Urinary bladder (tissue), 4 donors: ENCODE results near the gene VMP1. TPM values are rescaled to one million over a fixed set of nuclear protein-coding genes. Genes with fewer than 3 reads are reported as not detected.
"Not testable (repeated sequence)": the region's sequence is repeated elsewhere in the genome, so short reads cannot be mapped to it uniquely, and the experiment has no call there.

ENCODE experiments used
- DNase-seq: peaks from one replicate; pipeline ENCODE4 v3.0.0-alpha.2; 2015; ENCODE audit errors: extremely low spot score
- H3K27ac ChIP-seq: one replicate; pipeline ENCODE4 v1.5.1; 2013; ENCODE audit warnings: low read depth, mild to moderate bottlenecking, moderate library complexity
- H3K36me3 ChIP-seq: one replicate; pipeline ENCODE4 v1.6.1; 2013; ENCODE audit warnings: mild to moderate bottlenecking, moderate library complexity; ENCODE audit not compliant: insufficient read depth
- H3K4me1 ChIP-seq: one replicate; pipeline ENCODE4 v1.6.1; 2013; ENCODE audit warnings: mild to moderate bottlenecking, moderate library complexity; ENCODE audit not compliant: insufficient read depth
- H3K4me3 ChIP-seq: one replicate; pipeline ENCODE4 v1.5.1; 2013; ENCODE audit warnings: low read depth, low read length
- WGBS: extraction: QIAGEN DNeasy Blood & Tissue Kit; methylation state at CpG from one replicate; pipeline ENCODE4 v1.1.7; 2013; 5-methylcytosine and 5-hydroxymethylcytosine counted together
- polyA plus RNA-seq: library from polyadenylated mRNA; stranded (reverse); fragments of 200-250 nt; gene quantifications from one replicate; pipeline ENCODE4 v1.2.3, GENCODE V29; 2013
- total RNA-seq: library from RNA; depleted of rRNA; stranded (reverse); fragments of >200 nt; gene quantifications from one replicate; pipeline ENCODE4 v1.2.3, GENCODE V29; 2014
- donor health status: healthy with polysubstance abuse.
- donor health status: healthy.

Gene VMP1
- total and polyA plus RNA-seq, 2 donors = 157 to 231 TPM

GRCh38 chr17:59853168-59853918, 145.9 kb downstream of the VMP1 start:
- 79% methylated on average over 14 of the region's 14 CpGs for WGBS
- no peak overlapping the region for H3K4me3 ChIP-seq
- H3K27ac ChIP-seq = no peak overlapping the region
- H3K4me1 ChIP-seq = peaks cover 2% of the 10 kb centered on the region
- no peaks in the 10 kb centered on the region for H3K36me3 ChIP-seq
- no peak for DNase-seq

- H3K4me3 ChIP-seq, H3K27ac ChIP-seq, DNase-seq, H3K4me1 ChIP-seq, H3K36me3 ChIP-seq: not testable (repeated sequence)
- WGBS = 96% methylated on average over 10 of the region's 10 CpGs
Measured at GRCh38 chr17:59853919-59854729, 146.7 kb downstream of the VMP1 start.

GRCh38 chr17:59856859-59857794, 149.7 kb downstream of the VMP1 start:
- WGBS = 88% methylated on average over 3 of the region's 3 CpGs
- H3K27ac ChIP-seq = no peak overlapping the region

GRCh38 chr17:59858167-59858816, 150.8 kb downstream of the VMP1 start:
- H3K36me3 ChIP-seq = peaks cover 3% of the 10 kb centered on the region
- DNase-seq = no peak
- H3K4me1 ChIP-seq = no peaks in the 10 kb centered on the region
- no peak overlapping the region for H3K27ac ChIP-seq
- no peak overlapping the region for H3K4me3 ChIP-seq
- WGBS = 82% methylated on average over 5 of the region's 5 CpGs

More at GRCh38 chr17:59856859-59857794, 149.7 kb downstream of the VMP1 start:
- no peak for DNase-seq
- H3K36me3 ChIP-seq = peaks cover 3% of the 10 kb centered on the region
- H3K4me3 ChIP-seq = no peak overlapping the region
- no peaks in the 10 kb centered on the region for H3K4me1 ChIP-seq

- H3K36me3 ChIP-seq = peaks cover 3% of the 10 kb centered on the region
- 72% methylated on average over 3 of the region's 3 CpGs for WGBS
- DNase-seq = no peak
- H3K4me3 ChIP-seq = no peak overlapping the region
- no peaks in the 10 kb centered on the region for H3K4me1 ChIP-seq
- no peak overlapping the region for H3K27ac ChIP-seq
Measured at GRCh38 chr17:59858932-59859331, 151.5 kb downstream of the VMP1 start.

- 82% methylated on average over 2 of the region's 2 CpGs for WGBS
- Histone ChIP-seq H3K36me3 (peaks cover 3% of the 10 kb centered on the region), H3K4me3 (no peak overlapping the region), H3K27ac (no peak overlapping the region), H3K4me1 (no peaks in the 10 kb centered on the region)
- no peak for DNase-seq
Measured at GRCh38 chr17:59859444-59860025, 152.1 kb downstream of the VMP1 start.

GRCh38 chr17:59863616-59864015, 156.2 kb downstream of the VMP1 start:
- DNase-seq = no peak
- no peaks in the 10 kb centered on the region for H3K4me1 ChIP-seq
- WGBS = 52% methylated on average over 3 of the region's 3 CpGs
- no peak overlapping the region for H3K27ac ChIP-seq
- H3K36me3 ChIP-seq = peaks cover 3% of the 10 kb centered on the region
- H3K4me3 ChIP-seq = no peak overlapping the region

- Histone ChIP-seq H3K27ac (no peak overlapping the region), H3K36me3 (peaks cover 4% of the 10 kb centered on the region), H3K4me1 (no peaks in the 10 kb centered on the region), H3K4me3 (no peak overlapping the region)
- 19% methylated on average over 1 of the region's 1 CpG for WGBS
- no peak for DNase-seq
Measured at GRCh38 chr17:59869941-59870218, 162.4 kb downstream of the VMP1 start.

- no peak overlapping the region for H3K27ac ChIP-seq
- WGBS = 76% methylated on average over 8 of the region's 8 CpGs
Measured at GRCh38 chr17:59870482-59870881, 163.0 kb downstream of the VMP1 start.

GRCh38 chr17:59872351-59872750, 164.9 kb downstream of the VMP1 start:
- Histone ChIP-seq H3K4me1 (no peaks in the 10 kb centered on the region), H3K36me3 (peaks cover 4% of the 10 kb centered on the region), H3K4me3 (no peak overlapping the region), H3K27ac (no peak overlapping the region)
- DNase-seq = no peak

More at GRCh38 chr17:59870482-59870881, 163.0 kb downstream of the VMP1 start:
- Histone ChIP-seq H3K4me1 (no peaks in the 10 kb centered on the region), H3K36me3 (peaks cover 4% of the 10 kb centered on the region), H3K4me3 (no peak overlapping the region)
- no peak for DNase-seq

GRCh38 chr17:59873414-59873813, 166.0 kb downstream of the VMP1 start:
- not testable (repeated sequence) for H3K27ac ChIP-seq, H3K4me1 ChIP-seq, H3K36me3 ChIP-seq, H3K4me3 ChIP-seq, DNase-seq
- WGBS = 97% methylated on average over 8 of the region's 8 CpGs

GRCh38 chr17:59874376-59874775, 166.9 kb downstream of the VMP1 start:
- WGBS = 93% methylated on average over 2 of the region's 2 CpGs
- DNase-seq = no peak
- Histone ChIP-seq H3K4me3 (no peak overlapping the region), H3K36me3 (peaks cover 4% of the 10 kb centered on the region), H3K27ac (no peak overlapping the region), H3K4me1 (no peaks in the 10 kb centered on the region)

GRCh38 chr17:59876107-59876506, 168.7 kb downstream of the VMP1 start:
- H3K4me3 ChIP-seq = no peak overlapping the region
- WGBS = 91% methylated on average over 3 of the region's 3 CpGs
- H3K27ac ChIP-seq = no peak overlapping the region
- H3K4me1 ChIP-seq = no peaks in the 10 kb centered on the region
- peaks cover 2% of the 10 kb centered on the region for H3K36me3 ChIP-seq
- no peak for DNase-seq
